ENCODE measurements around the gene SLC4A7.
"Not testable (repeated sequence)": the region's sequence is repeated elsewhere in the genome, so short reads cannot be mapped to it uniquely, and the experiment has no call there.

The SLC4A7 gene

GRCh38 chr3:27484015-27484844 is at the start of gene SLC4A7:
Gene SLC4A7, minus strand, starts transcription at chr3:27484384. Its CDS starts 258 bp downstream, at chr3:27484126.
- peak; percentile 56 to 80 for DNase-seq

GRCh38 chr3:27533261-27533607 is 49.0 kb upstream of the SLC4A7 start:
- no peak for DNase-seq

GRCh38 chr3:27532426-27533260 is 48.5 kb upstream of the SLC4A7 start:
- no peak for DNase-seq

GRCh38 chr3:27531193-27531751 is 47.1 kb upstream of the SLC4A7 start:
- not testable (repeated sequence) for DNase-seq

GRCh38 chr3:27528791-27529190 is 44.6 kb upstream of the SLC4A7 start:
- DNase-seq, result no peak

- no peak for DNase-seq
Measured at GRCh38 chr3:27526614-27527315, 42.6 kb upstream of the SLC4A7 start.

GRCh38 chr3:27521872-27522265 is 37.7 kb upstream of the SLC4A7 start:
- no peak for DNase-seq

GRCh38 chr3:27521179-27521871 is 37.1 kb upstream of the SLC4A7 start:
- no peak for DNase-seq

GRCh38 chr3:27511724-27512422 is 27.7 kb upstream of the SLC4A7 start:
- no peak for DNase-seq

GRCh38 chr3:27509376-27509775 is 25.2 kb upstream of the SLC4A7 start:
- DNase-seq, result no peak

GRCh38 chr3:27508424-27508823 is 24.2 kb upstream of the SLC4A7 start:
- no peak for DNase-seq

- DNase-seq, result no peak
Measured at GRCh38 chr3:27507515-27508266, 23.5 kb upstream of the SLC4A7 start.

- DNase-seq, result no peak
Measured at GRCh38 chr3:27507111-27507510, 22.9 kb upstream of the SLC4A7 start.

- no peak for DNase-seq
Measured at GRCh38 chr3:27504749-27505148, 20.6 kb upstream of the SLC4A7 start.

GRCh38 chr3:27503526-27503925 is 19.3 kb upstream of the SLC4A7 start:
- DNase-seq, result no peak

- DNase-seq, result no peak
Measured at GRCh38 chr3:27501759-27502158, 17.6 kb upstream of the SLC4A7 start.

GRCh38 chr3:27500986-27501385 is 16.8 kb upstream of the SLC4A7 start:
- no peak for DNase-seq

GRCh38 chr3:27500035-27500434 is 15.9 kb upstream of the SLC4A7 start:
- no peak for DNase-seq

GRCh38 chr3:27494784-27495183 is 10.6 kb upstream of the SLC4A7 start:
- no peak for DNase-seq

GRCh38 chr3:27488821-27489220 is 4.6 kb upstream of the SLC4A7 start:
- DNase-seq, result no peak

- DNase-seq, result no peak
Measured at GRCh38 chr3:27487383-27487782, 3.2 kb upstream of the SLC4A7 start.
